HFF-Myc (cell line): ENCODE measurements around the gene TTYH1.

ENCODE experiments used
- DNase-seq: peaks from one replicate; pipeline ENCODE4 v3.0.0-alpha.2; 2011; ENCODE audit warnings: low read depth; ENCODE audit errors: extremely low read depth
- H3K4me3 ChIP-seq: replicated peaks from 2 replicates; pipeline ENCODE4 v1.5.1; 2011; ENCODE audit warnings: low read depth, mild to moderate bottlenecking, control low read depth, low read length
- TF ChIP-seq, protein P1 (sequence below): IDR thresholded peaks from 2 replicates; pipeline ENCODE4 v1.5.1; 2012; ENCODE audit warnings: mild to moderate bottlenecking, low read depth, low read length, control low read depth; ENCODE audit errors: missing control alignments

Gene TTYH1

DNA sequence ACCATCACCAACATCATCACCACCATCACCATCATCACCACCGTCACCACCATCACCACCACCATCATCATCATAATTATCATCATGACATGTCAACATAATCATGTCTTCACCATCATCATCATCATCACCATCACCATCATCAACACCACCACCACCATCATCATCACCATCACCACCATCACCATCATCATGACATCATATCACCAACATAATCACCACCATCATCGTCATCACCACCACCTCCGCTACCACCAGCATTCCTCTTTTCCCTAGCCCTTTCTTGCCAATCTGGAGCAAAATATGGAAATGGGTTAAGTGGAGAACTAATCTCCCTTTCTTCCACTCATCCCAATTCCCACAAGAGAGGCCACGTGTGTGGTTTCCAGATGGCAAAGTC, 1.1 kb upstream of the TTYH1 start:
- TF ChIP-seq, protein P1, sequence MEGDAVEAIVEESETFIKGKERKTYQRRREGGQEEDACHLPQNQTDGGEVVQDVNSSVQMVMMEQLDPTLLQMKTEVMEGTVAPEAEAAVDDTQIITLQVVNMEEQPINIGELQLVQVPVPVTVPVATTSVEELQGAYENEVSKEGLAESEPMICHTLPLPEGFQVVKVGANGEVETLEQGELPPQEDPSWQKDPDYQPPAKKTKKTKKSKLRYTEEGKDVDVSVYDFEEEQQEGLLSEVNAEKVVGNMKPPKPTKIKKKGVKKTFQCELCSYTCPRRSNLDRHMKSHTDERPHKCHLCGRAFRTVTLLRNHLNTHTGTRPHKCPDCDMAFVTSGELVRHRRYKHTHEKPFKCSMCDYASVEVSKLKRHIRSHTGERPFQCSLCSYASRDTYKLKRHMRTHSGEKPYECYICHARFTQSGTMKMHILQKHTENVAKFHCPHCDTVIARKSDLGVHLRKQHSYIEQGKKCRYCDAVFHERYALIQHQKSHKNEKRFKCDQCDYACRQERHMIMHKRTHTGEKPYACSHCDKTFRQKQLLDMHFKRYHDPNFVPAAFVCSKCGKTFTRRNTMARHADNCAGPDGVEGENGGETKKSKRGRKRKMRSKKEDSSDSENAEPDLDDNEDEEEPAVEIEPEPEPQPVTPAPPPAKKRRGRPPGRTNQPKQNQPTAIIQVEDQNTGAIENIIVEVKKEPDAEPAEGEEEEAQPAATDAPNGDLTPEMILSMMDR: no peak
- H3K4me3 ChIP-seq: no peak overlapping the region
- no peak for DNase-seq

DNA sequence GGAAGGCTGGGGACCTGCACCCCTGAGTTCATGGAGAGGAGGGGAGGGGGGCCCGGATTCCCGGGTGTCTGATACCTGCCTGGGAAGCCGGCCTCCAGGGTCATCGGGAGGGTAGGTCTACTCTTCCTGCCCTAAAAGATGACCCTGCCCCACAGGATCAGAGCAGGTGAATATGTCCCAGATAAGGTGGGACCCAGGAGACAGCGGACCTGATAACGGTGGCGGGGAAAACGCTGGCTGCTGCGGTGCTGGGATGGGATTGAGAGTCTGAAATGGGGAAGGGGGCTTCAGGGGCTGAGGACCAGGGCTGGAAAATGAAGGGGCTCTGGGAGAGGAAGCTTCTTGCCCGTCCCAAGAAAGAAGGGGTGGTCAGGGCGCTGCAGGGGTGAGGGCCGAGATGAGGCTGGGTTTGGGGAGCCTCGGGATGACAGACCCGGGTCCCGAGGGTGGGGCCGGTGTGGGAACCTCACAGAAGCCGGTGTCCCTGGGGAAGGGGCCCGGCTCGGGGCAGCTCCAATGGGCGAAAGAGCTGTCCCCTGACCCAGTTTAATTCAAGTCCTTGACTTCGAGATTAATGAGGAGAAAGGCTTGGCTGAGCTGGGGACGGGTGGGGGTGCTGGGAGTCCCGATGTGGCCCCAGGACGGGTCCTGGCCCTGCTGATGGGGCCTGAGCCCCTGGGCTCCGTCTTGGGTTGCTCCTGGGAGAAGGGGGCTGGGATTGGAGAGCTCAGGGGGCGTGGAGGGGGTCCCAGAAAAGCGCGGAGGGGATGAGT, 823 bp downstream of the TTYH1 start:
- H3K4me3 ChIP-seq: no peak overlapping the region
- TF ChIP-seq, protein P1: no peak
- no peak for DNase-seq

- no peak overlapping the region for H3K4me3 ChIP-seq
Measured at GRCh38 chr19:54416695-54417491, 1.6 kb downstream of the TTYH1 start.

DNA sequence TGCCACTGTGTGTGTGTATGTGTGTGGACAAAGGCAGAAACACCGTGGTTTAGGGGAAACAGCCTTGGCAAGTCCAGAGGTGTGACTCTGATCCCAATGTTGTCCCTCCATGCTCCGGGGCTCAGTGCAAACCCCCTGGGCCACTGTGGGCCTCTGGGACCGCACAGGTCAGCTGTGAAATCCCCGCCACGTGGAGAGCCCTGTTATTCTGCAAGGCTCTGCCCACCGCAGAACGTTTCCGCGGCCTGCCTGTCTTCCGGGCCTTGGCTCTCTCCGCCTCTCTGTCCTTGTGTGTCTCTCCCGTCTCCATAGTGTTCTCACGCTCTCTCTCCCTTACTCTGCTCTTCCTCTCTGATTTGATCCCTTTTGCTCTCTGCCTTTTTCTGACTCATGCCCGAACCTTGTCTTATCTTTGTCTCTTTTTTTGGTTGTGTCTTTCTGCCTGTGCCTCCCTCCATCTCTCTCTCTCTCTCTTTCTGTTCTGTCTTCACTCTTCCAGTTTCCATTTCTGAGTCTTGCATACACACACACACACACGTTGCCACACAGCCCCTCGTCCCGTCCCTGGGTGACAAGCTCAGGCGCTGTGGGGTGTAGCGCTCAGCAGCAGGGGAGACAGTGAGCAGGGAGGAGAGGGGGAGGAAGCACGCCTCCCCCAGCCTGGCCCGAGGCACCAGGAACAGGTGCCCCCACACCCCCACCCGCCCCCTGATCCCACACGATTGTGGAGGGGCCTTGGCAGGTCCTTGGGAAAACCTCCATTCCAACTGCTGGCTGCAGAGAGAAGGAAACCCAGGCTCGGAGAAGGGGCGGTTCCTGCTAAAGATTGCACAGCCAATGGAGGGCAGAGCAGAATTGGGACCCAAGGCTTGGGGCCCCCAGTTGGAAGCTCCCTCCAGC, 3.0 kb downstream of the TTYH1 start:
- TF ChIP-seq, protein P1: no peak
- no peak for DNase-seq

More at GRCh38 chr19:54416695-54417491, 1.6 kb downstream of the TTYH1 start:
- TF ChIP-seq, protein P1: no peak
- no peak for DNase-seq

DNA sequence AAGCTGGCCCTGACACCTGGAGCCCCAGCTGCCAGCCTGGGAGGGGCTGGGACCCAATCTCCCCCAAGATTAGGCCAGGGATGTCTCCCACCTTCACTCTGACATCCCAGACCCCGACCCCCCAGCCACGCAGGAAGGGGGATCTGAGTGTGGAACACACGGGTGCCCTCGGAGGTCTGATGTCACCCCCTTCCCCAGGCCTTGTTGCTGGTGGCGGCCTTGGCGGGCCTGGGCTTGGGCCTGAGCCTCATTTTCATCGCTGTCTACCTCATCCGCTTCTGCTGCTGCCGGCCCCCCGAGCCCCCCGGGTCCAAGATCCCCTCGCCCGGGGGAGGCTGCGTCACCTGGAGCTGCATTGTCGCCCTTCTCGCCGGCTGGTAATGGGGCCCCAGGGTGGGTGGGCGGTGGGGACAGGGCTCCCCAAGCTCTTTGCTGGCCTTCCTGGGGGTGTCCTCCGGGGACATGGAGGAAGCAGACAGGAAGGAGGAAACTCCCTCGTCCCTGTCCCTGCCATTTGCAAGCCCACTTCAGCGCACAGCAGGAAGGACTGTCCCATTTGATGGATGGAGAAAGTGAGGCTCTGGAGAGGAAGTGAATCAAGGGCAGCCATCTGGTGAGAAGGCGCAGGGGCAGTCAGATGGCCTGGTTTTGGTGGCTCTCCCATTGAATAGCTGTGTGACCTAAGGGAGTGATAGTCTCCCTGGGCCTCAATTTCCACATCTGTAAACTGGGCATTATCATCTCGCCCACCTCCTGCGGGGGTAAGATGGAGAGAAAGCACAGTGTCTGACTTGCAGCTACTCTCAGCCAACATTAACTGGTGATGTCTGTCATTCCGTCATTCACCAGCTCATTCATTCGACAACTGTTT, 3.9 kb downstream of the TTYH1 start:
- no peak overlapping the region for H3K4me3 ChIP-seq
- TF ChIP-seq, protein P1: no peak
- no peak for DNase-seq

More for the DNA sequence above, 3.0 kb downstream of the TTYH1 start:
- no peak overlapping the region for H3K4me3 ChIP-seq

DNA sequence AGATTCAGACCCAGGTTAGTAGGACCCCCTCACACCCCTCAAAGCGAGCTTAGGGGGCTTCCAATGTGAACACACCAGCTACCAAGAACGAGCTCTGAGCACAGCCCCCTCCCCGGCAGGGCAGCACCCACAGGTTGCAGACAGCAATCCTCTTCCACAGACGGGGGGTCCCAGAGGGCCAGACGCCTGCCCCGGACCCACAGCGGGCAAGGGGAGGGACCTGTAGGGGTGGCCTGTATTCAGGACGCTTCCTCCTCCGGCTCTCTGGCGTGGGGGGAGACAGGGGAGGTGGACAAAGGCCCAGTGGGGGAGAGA, 4.8 kb downstream of the TTYH1 start:
- H3K4me3 ChIP-seq: no peak overlapping the region
- TF ChIP-seq, protein P1: no peak
- DNase-seq: no peak
